AML-193 (cell line): ENCODE measurements around the gene BRICD5.
A peak's percentile ranks its signal among the peaks of the same experiment; 100 is the strongest.
"Not testable (repeated sequence)": the region's sequence is repeated elsewhere in the genome, so short reads cannot be mapped to it uniquely, and the experiment has no call there.

ENCODE experiments used
- DNase-seq, 2 experiments: peaks; one replicate each; lab custom pipeline; 2025; lab: John Stamatoyannopoulos, UW

The BRICD5 gene

GRCh38 chr16:2210386-2211365 is at the start of gene BRICD5:
TSS of gene BRICD5 (minus strand) at chr16:2210863. CDS start at chr16:2210833, 30 bp downstream.
- no peak for DNase-seq

DNA sequence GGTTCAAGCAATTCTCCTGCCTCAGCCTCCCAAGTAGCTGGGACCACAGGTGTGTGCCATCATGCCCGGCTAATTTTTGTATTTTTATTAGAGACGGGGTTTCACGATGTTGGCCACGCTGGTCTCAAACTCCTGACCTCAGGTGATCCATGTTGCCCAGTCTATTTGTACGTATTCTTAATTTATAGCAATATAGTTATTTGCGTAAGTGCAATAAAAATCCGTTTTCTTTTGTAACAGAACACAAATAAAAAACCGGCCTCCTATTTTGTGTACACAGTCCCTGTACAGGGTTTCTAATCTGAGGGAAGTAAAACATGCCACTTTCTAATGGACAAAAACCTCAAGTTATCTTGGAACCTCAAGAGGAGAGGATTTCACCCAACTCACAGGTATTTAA is 49.6 kb upstream of the BRICD5 start:
- DNase-seq = no peak

DNA sequence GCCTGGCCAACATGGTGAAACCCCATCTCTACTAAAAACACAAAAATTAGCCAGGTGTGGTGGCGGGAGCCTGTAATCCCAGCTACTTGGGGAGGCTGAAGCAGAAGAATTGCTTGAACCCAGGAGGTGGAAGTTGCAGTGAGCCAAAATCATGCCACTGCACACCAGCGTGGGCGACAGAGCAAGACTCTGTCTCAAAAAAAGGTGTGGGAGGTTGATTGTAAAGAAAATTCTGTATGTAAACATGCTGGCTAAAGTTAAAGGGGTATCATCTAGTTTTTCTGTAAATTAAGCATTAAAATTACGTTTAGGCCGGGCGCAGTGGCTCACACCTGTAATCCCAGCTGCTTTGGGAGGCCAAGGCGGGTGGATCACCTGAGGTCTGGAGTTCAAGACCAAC is 47.9 kb upstream of the BRICD5 start:
- not testable (repeated sequence) for DNase-seq

GRCh38 chr16:2257726-2258125 is 47.1 kb upstream of the BRICD5 start:
- no peak for DNase-seq

DNA sequence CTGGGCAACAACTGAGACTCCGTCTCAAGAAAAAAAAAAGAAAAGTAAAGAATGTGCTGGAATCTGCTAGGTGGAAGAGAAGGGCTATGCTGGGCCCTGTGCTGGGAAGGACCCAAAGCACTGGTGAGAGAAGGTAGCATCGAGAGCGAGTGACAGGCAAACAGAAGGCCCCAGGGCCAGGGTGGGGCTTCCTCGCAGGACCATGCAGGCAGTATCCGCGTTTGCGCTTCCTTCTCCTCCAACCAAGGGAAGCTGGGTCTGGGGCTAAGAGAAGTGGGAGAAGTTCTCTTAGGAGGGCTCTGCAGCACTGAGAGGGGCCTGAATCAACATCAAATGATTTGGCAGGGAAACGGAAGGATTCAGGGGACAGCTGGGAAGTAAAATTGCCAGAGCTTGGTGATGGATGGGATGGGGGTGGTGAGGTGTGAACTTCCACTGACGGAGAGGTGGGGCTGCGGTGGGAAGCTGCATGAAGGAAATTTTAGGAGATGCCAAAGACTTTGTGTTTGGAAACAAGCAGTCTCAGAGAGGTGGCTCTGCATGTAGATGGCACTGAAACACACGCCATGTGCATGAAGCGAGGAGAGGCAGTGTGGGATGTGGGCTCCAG is 46.0 kb upstream of the BRICD5 start:
- DNase-seq = no peak

- DNase-seq = no peak
Measured at GRCh38 chr16:2253293-2253692, 42.6 kb upstream of the BRICD5 start.

DNA sequence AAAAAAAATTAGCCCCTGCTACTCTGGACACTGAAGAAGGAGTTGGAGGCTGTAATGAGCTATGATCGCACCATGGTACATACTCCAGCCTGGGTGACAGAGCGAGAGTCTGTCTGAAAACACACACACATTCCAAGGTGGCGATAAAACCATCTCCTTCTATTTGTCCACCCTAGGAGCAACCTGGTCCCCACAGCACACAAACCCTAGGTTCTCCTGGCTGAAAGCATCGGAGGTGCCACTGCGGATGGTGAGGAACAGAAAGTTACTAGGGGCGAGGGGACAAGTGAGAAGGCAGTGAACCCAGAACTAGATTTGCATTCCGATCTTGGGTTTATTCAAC is 42.1 kb upstream of the BRICD5 start:
- DNase-seq = no peak

- DNase-seq = peak; percentile 85 to 92
Measured at GRCh38 chr16:2251296-2252111, 40.8 kb upstream of the BRICD5 start, which contains the start of gene ECI1. TSS of gene ECI1 (minus strand) at chr16:2251587. CDS start at chr16:2251566, 21 bp downstream.

DNA sequence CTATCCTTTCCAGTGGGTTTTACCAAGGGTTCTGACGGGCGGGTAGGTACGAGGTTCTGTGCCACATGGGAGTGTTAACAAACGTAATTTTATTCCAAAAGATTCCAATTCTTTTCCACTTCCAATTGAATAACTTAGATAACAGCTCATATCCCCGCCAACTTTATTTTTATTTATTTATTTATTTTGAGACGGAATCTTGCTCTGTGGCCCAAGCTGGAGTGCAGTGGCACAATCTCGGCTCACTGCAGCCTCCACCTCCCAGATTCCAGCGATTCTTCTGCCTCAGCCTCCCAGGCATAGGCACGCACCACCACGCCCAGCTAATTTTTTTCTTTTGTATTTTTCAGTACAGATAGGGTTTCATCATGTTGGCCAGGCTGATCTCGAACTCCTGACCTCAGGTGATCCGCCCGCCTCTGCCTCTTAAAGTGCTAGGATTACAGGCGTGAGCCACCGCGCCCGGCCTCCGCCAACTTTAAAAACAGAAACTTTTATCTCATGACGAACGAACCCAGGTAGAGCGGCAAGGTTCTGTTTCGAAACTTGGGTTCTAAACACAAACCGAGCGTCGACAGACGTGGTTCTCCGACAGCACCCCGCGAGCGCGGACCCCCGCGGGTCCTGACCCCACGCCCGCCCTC is 40.1 kb upstream of the BRICD5 start:
- no peak for DNase-seq

GRCh38 chr16:2246301-2246885 is 35.7 kb upstream of the BRICD5 start:
- no peak for DNase-seq

DNA sequence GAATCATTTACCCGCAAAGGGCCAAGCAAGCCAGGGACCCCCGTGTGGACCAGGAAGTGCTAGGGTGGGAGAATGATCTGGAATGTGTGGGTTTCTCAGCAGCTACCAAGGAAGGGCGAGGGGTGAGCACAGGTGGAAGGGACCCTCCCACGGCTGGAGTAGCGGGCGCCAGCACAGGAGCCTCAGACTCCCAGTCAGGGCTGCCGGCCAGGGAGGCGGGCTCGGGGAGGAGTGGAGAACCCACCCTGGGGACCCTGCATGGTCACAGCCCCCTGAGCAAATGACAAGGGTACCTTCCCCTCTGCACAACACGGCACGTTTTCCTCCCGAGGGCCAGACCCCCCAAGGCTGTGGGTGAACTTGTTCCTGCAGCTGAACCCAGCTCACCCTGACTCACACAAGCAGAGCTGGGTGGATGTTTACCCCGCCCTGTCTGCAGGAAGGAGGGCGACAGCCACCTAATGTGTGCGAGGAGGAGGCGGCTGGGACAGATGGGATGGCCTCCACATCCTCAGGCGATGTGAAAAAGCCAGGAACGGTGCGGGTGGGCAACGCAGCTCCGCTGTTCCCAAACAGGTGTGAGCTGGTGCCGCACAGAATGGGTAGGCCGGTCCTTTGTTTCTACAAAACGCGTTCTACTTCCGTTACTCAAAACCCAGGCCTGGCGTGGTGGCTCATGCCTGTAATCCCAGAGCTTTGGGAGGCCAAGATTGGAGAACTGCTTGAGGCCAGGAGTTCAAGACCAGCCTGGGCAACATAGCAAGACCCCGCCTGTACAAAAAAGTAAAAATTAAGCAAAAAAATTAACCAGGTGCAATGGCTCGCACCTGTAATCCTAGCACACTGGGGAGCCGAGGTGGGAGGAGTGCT is 34.5 kb upstream of the BRICD5 start:
- DNase-seq = no peak

DNA sequence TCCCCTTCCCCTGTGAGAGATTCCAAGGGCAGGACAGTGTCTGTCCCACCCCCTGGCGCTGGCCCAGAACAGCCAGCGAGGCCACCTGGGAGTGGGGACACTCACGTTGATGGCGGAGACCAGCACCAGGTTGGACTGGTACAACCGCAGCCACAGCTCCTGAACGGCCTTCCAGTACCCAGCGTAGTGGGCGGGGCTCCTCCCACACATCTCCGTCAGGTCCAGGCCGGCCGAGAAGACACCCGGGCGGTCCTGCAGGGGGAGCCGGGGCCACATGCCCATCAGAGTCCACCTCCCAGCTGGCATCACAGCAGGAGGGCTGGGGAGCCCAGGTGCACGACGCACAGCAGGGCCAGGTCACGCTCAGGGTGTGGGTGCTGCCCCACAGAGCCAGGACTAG is 33.6 kb upstream of the BRICD5 start:
- no peak for DNase-seq

DNA sequence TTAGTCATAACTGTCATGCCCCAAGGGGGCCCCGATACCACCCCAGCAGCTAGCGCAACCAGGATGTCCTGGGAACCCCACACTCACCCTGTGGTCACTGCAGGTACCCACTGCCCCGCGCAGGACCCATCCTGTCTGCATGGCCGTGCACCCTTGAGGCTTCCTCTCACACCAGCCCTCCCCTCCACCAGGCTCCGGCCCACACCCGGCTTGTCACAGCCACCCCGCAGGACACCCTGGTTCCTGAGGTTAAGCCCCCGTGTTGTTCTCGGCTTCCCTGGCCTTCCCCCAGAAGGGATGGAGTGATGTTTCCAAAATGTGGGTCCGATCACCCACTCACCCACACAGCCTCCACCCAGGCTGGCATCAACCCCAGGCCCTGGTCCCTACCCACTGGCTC is 33.1 kb upstream of the BRICD5 start:
- DNase-seq = no peak

DNA sequence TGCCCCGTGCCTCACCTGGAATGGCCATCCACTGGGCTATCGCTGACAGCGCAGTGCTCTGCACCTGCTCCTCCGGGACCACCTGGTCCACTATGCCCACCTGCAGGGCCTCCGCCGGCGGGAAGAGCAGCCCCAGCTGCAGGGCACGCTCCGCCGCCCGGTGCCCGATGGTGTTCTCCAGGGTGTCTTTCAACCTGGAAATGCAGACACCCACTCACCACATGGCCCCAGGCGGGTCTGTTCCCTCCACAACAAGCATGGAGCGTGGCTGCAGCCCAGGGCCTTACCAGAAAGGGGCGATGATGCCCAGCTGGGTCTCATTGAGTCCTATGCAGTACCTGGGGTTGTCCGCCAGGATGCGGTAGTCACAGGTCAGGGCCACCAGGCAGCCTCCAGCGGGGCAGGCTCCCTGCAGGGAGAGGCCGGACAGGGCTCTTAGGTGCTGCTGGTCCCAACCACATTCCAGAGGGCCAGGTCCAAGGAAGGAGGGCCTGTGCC is 32.4 kb upstream of the BRICD5 start:
- DNase-seq = peak in 1 of 2 experiments; percentile 1

DNA sequence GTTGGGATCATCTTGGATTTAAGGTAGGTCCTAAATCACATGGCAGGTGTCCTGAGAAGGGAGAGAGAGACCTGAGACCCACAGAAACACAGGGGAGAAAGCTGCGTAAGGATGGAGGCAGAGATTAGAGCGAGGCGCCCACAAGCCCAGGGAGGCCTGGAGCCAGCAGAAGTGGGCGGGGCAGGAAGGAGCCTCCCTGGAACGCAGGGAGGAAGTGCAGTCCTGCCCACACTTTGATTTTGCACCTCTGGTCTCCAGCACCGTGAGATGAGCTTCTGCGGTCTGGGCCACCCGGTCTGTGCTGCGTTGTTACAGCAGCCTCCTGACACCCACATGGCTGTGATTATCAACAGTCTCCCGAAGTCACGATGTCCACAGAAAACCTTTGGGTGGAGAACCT is 31.9 kb upstream of the BRICD5 start:
- no peak for DNase-seq

GRCh38 chr16:2240331-2240730 is 29.7 kb upstream of the BRICD5 start:
- not testable (repeated sequence) for DNase-seq

DNA sequence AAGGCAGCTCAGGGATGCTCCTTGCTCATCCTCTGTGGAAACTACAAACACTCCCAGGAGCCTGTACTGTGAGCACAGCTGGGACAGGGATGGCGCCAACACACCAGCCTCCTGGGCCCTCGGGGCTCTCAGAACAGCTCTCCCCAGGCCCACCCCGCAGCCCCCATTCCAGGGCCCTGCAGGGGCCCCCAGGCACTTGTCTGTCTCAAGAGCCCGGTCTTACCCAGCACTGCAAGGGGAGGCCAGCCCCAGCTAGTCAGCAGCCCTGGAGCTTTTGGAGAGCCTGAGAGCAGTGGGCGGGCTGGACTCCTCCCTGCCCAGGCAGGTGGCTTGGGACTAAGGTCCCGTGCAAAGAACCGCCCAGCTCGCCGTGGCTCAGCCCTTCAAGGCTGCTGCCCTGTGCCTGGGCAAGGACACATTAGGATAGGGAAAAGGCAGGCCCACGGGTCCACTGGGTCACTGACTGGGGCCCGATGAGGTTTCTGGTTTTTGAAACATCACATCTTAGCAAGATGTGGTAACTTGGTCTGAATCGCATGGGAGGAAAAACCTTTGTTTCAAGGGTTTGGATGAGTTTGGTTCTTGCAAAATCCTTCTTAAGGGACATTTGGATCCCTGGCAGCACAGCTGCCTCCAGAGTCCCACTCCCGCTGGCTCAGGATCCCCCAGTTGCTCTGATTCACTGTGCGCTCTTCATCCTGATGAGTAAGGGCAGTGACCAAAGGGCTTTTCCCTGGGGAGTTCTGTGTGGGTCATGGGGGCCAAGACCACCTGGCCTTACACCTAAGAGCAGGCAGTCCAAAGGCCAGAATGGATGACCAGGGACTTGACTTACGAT is 28.4 kb upstream of the BRICD5 start:
- no peak for DNase-seq

DNA sequence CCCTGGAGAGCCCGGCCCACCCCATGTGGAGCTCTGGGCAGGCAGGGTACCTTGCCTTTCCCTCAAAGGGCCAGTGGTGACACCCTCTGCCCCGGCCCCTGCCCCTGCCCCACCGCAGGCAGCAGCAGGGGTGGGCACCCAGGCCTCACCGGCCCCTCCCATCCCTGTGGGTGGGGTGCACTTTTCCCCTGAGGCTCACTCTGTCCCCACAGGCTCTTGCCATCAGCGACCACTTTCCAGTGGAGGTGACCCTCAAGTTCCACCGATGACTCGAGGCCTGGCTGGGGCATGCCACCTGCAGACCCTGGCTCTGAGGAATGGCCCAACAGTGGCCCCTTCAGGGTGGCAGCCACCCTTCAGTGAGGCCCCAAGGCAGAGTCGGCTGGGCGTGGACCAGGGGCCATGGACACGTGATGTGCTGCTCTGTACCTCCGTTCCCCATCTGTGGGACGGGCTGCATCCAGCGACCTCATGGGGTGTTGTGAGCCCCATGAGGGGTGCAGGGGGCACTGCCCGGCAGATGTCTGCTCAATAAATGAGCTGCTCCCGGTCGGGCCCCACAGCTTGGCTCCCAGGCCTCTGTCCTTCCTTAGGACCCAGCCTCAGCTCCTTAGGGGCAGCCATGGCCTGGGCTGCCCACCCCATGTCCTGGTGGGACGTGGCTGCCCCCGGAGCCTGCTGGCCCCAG is 27.6 kb upstream of the BRICD5 start:
- no peak for DNase-seq
